SK-N-SH (cell line): Measurements from ENCODE around the gene MYO9B. TPM values are rescaled to one million over a fixed set of nuclear protein-coding genes. Genes with fewer than 3 reads are reported as not detected.

Source experiments
- CTCF ChIA-PET: fragments of 300-600, 350-600 bp; formaldehyde crosslinking; extraction: SDS; loops from one replicate; lab custom pipeline; 2021; lab: Yijun Ruan, JAX
- POLR2A ChIA-PET: fragments of 350-600 bp; sonication (Branson Sonifier 250); formaldehyde crosslinking; extraction: SDS; loops from one replicate; lab custom pipeline; 2020; ENCODE audit warnings: antibody characterized with exemption, inconsistent platforms; lab: Yijun Ruan, JAX
- DNase-seq: peaks from one replicate; pipeline ENCODE4 v3.0.0; 2012
- H2AFZ ChIP-seq: fragments of 200-600 bp; sonication (generic); 2 replicates; pipeline ENCODE4 v1.8.1; 2016; ENCODE audit warnings: antibody characterized with exemption, mild to moderate bottlenecking, low read depth
- H3F3A ChIP-seq: fragments of 200-600 bp; sonication (generic); replicated peaks from 2 replicates; pipeline ENCODE3; 2016; ENCODE audit warnings: antibody characterized with exemption, mild to moderate bottlenecking; ENCODE audit not compliant: insufficient read depth
- H3K27ac ChIP-seq, 2 experiments: fragments of 200-500 bp in 1 of 2; fragments of 200-600 bp in 1 of 2; sonication (Bioruptor generic) in 1 of 2; sonication (generic), shearing (Covaris generic) in 1 of 2; 2 replicates each; pipeline versions ENCODE4 v1.5.1 to v1.6.1; 2014 to 2016; ENCODE audit warnings: low read depth in 2 of 2, inconsistent platforms in 1 of 2, low read length in 1 of 2, mild to moderate bottlenecking in 1 of 2, mixed read lengths in 1 of 2
- H3K27me3 ChIP-seq: fragments of 200-600 bp; sonication (generic), shearing (Covaris generic); 2 replicates; pipeline ENCODE4 v1.6.1; 2016; ENCODE audit warnings: mixed run types; ENCODE audit not compliant: insufficient read depth
- H3K36me3 ChIP-seq, 2 experiments: fragments of 200-500 bp in 1 of 2; fragments of 200-600 bp in 1 of 2; sonication (Bioruptor generic) in 1 of 2; sonication (generic) in 1 of 2; replicated peaks in 1 of 2; 2 replicates each; pipeline versions ENCODE3 to v1.5.1; 2014 to 2016; ENCODE audit warnings: low read length in 1 of 2, mild to moderate bottlenecking in 1 of 2; ENCODE audit not compliant: insufficient read depth in 2 of 2, control insufficient read depth in 1 of 2
- H3K4me1 ChIP-seq, 2 experiments: fragments of 200-500 bp in 1 of 2; fragments of 200-600 bp in 1 of 2; sonication (Bioruptor generic) in 1 of 2; sonication (generic), shearing (Covaris generic) in 1 of 2; 2 replicates each; pipeline versions ENCODE4 v1.5.1 to v1.6.1; 2014 to 2016; ENCODE audit warnings: low read depth in 1 of 2, low read length in 1 of 2, mixed run types in 1 of 2; ENCODE audit not compliant: insufficient read depth in 2 of 2, control insufficient read depth in 1 of 2
- H3K4me2 ChIP-seq: fragments of 200-600 bp; sonication (generic), shearing (Covaris generic); 2 replicates; pipeline ENCODE4 v1.6.1; 2017; ENCODE audit warnings: mixed run types
- H3K4me3 ChIP-seq, 2 experiments: fragments of 200-500 bp in 1 of 2; fragments of 200-600 bp in 1 of 2; sonication (Bioruptor generic) in 1 of 2; sonication (generic), shearing (Covaris generic) in 1 of 2; 2 replicates each; pipeline versions ENCODE4 v1.5.1 to v1.8.1; 2014 to 2016; ENCODE audit warnings: low read depth in 2 of 2, inconsistent platforms in 1 of 2, low read length in 1 of 2, mild to moderate bottlenecking in 1 of 2, mixed read lengths in 1 of 2, moderate library complexity in 1 of 2
- H3K79me2 ChIP-seq: fragments of 200-600 bp; sonication (generic); 2 replicates; pipeline ENCODE4 v1.8.1; 2017; ENCODE audit warnings: mild to moderate bottlenecking; ENCODE audit not compliant: insufficient read depth
- H3K9ac ChIP-seq: fragments of 200-600 bp; sonication (generic); 2 replicates; pipeline ENCODE4 v1.6.1; 2017; ENCODE audit warnings: mixed run types
- H3K9me2 ChIP-seq: fragments of 200-600 bp; sonication (generic); 2 replicates; pipeline ENCODE4 v1.6.1; 2017; ENCODE audit warnings: mixed run types
- H3K9me3 ChIP-seq: fragments of 200-600 bp; sonication (generic); 2 replicates; pipeline ENCODE4 v1.6.1; 2017; ENCODE audit warnings: mixed run types, mild to moderate bottlenecking, moderate library complexity
- H4K20me1 ChIP-seq: fragments of 200-600 bp; sonication (generic); 2 replicates; pipeline ENCODE4 v1.6.1; 2017; ENCODE audit warnings: mild to moderate bottlenecking, mixed run types; ENCODE audit not compliant: insufficient read depth
- EZH2phosphoT487 ChIP-seq: fragments of 200-600 bp; sonication (generic); IDR thresholded peaks from 2 replicates; pipeline ENCODE4 v1.6.1; 2017; ENCODE audit warnings: low read depth, mixed run types, mild to moderate bottlenecking, antibody characterized with exemption, moderate library complexity, borderline replicate concordance
- FOSL2 ChIP-seq: IDR thresholded peaks from 2 replicates; pipeline ENCODE4 v1.4.0; 2012; ENCODE audit warnings: low read depth, mild to moderate bottlenecking, moderate library complexity, borderline replicate concordance
- GABPA ChIP-seq: IDR thresholded peaks from 2 replicates; pipeline ENCODE4 v1.4.0; 2012; ENCODE audit warnings: low read depth, mild to moderate bottlenecking
- MAX ChIP-seq: IDR thresholded peaks from 2 replicates; pipeline ENCODE4 v1.4.0; 2012; ENCODE audit warnings: low read depth
- MEF2A ChIP-seq: IDR thresholded peaks from 2 replicates; pipeline ENCODE4 v1.4.0; 2012; ENCODE audit warnings: low read depth, borderline replicate concordance
- NFIC ChIP-seq: IDR thresholded peaks from 2 replicates; pipeline ENCODE4 v1.4.0; 2012; ENCODE audit warnings: borderline replicate concordance
- RAD21 ChIP-seq: IDR thresholded peaks from 2 replicates; pipeline ENCODE4 v1.6.1; 2012; ENCODE audit warnings: mild to moderate bottlenecking, low read length
- RCOR1 ChIP-seq: fragments of 150-350 bp; IDR thresholded peaks from 2 replicates; pipeline ENCODE4 v1.6.1; 2017; ENCODE audit warnings: antibody characterized with exemption, low read length
- REST ChIP-seq: IDR thresholded peaks from 2 replicates; pipeline ENCODE4 v1.6.1; 2012; ENCODE audit warnings: mild to moderate bottlenecking, low read depth, low read length, moderate library complexity
- RFX5 ChIP-seq: IDR thresholded peaks from 2 replicates; pipeline ENCODE4 v1.6.1; 2012; ENCODE audit warnings: mild to moderate bottlenecking, improper control_type of control experiment, low read length
- SMC3 ChIP-seq: IDR thresholded peaks from 2 replicates; pipeline ENCODE4 v1.6.1; 2012; ENCODE audit warnings: low read depth, low read length, improper control_type of control experiment
- USF1 ChIP-seq: IDR thresholded peaks from 2 replicates; pipeline ENCODE4 v1.4.0; 2012; ENCODE audit warnings: low read depth, borderline replicate concordance
- ZBTB33 ChIP-seq: IDR thresholded peaks from 2 replicates; pipeline ENCODE4 v1.4.0; 2012; ENCODE audit warnings: low read depth, borderline replicate concordance
- WGBS: methylation state at CpG from one replicate; pipeline ENCODE4 v1.1.6; 2017; ENCODE audit warnings: low lambda C conversion rate; 5-methylcytosine and 5-hydroxymethylcytosine counted together
- polyA plus RNA-seq, 3 experiments: library from polyadenylated mRNA; depleted of rRNA; stranded (reverse); fragments of >200 nt; gene quantifications; 2 replicates each; pipeline ENCODE4 v1.2.3, GENCODE V29; 2012

The MYO9B gene
- polyA plus RNA-seq, 1 of the 3 experiments (the other 2 are of a cell fraction): 37.6 TPM

GRCh38 chr19:17081672-17082630, 6.4 kb downstream of the MYO9B start:
- no peak overlapping the region for H3K4me3 ChIP-seq
- H2AFZ ChIP-seq: no peak overlapping the region
- peaks cover 21 to 24% of the 10 kb centered on the region in 2 experiments; a peak in 2 of 4 replicates for H3K4me1 ChIP-seq
- H3K9me2 ChIP-seq: no peaks in the 10 kb centered on the region
- DNase-seq: no peak
- no peak overlapping the region for H3K27ac ChIP-seq
- peaks cover 34% of the 10 kb centered on the region for H3F3A ChIP-seq
- H4K20me1 ChIP-seq: peaks cover 60% of the 10 kb centered on the region
- TF ChIP-seq MAX (no peak), RAD21 (no peak), EZH2phosphoT487 (no peak), SMC3 (no peak)
- no peaks in the 10 kb centered on the region for H3K36me3 ChIP-seq
- no peaks in the 10 kb centered on the region for H3K9me3 ChIP-seq
- no peak overlapping the region for H3K4me2 ChIP-seq
- CTCF ChIA-PET: interaction anchor here (0.6 to 1.2 kb wide), 2 partner anchors 200 to 802 kb away, joined by 3 read pairs; no protein-coding TSS in a partner anchor
- no peak overlapping the region for H3K9ac ChIP-seq
- POLR2A ChIA-PET: no interaction called here
- no peaks in the 10 kb centered on the region for H3K27me3 ChIP-seq
- WGBS: 92% methylated on average over 17 of the region's 20 CpGs
- H3K79me2 ChIP-seq: peaks cover 92% of the 10 kb centered on the region

- DNase-seq: no peak
- no peak overlapping the region for H3K27ac ChIP-seq
- peaks cover 35% of the 10 kb centered on the region for H3F3A ChIP-seq
- H3K9me2 ChIP-seq: no peaks in the 10 kb centered on the region
- H3K27me3 ChIP-seq: no peaks in the 10 kb centered on the region
- H4K20me1 ChIP-seq: peaks cover 61% of the 10 kb centered on the region
- POLR2A ChIA-PET: no interaction called here
- peaks cover 0 to 6% of the 10 kb centered on the region in 2 experiments for H3K36me3 ChIP-seq
- peaks cover 0 to 5% of the 10 kb centered on the region in 2 experiments; a peak in 2 of 4 replicates for H3K4me1 ChIP-seq
- no peak overlapping the region for H3K4me2 ChIP-seq
- no peak overlapping the region for H3K9ac ChIP-seq
- peaks cover 100% of the 10 kb centered on the region for H3K79me2 ChIP-seq
- H2AFZ ChIP-seq: no peak overlapping the region
- 90% methylated on average over 14 of the region's 14 CpGs for WGBS
- H3K4me3 ChIP-seq: no peak overlapping the region
- no peaks in the 10 kb centered on the region for H3K9me3 ChIP-seq
- CTCF ChIA-PET: interaction anchor here (1.1 kb wide), 1 partner anchor 81 kb away, joined by 3 read pairs; no protein-coding TSS in a partner anchor
- TF ChIP-seq ZBTB33 (no peak), EZH2phosphoT487 (no peak), MEF2A (no peak), FOSL2 (no peak), USF1 (no peak), RCOR1 (no peak), RAD21 (no peak), MAX (no peak), GABPA (no peak), REST (no peak), RFX5 (no peak), NFIC (no peak)
These were observed 10.5 kb downstream of the MYO9B start for GRCh38 chr19:17086120-17086519.
